D341Med (cell line): ENCODE data around the gene MGAT3.
"Not testable (repeated sequence)": the region's sequence is repeated elsewhere in the genome, so short reads cannot be mapped to it uniquely, and the experiment has no call there.

Source experiments
- DNase-seq: peaks from one replicate; pipeline ENCODE4 v3.0.0; 2012; ENCODE audit warnings: low spot score

The MGAT3 gene

DNA sequence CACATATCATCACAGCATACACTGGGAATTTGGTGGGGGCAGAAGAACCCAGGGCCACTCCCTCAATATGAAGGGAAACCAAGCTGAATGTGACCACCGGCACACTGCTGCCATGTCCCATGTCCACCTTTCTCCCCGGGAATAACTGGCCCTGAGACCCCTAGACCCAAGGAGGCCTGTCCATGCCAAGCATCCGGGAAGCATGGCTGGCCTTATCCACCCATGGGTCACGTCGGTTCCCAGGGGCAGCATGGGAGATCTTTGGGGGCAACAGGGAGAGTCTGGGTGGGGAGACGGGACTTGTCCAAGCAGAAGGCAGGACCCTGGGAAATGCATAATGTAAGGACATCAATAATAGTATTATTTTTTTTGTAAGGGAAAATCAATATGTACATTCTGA, 34.9 kb downstream of the MGAT3 start:
- DNase-seq = no peak

GRCh38 chr22:39492186-39492585, 35.4 kb downstream of the MGAT3 start:
- DNase-seq = no peak

- DNase-seq = no peak
These were observed 36.9 kb downstream of the MGAT3 start for GRCh38 chr22:39493759-39494158.

- no peak for DNase-seq
These were observed 37.8 kb downstream of the MGAT3 start for GRCh38 chr22:39494471-39495120.

GRCh38 chr22:39496131-39496838, 39.5 kb downstream of the MGAT3 start:
- peak; percentile 83 for DNase-seq

- DNase-seq = no peak
These were observed 40.6 kb downstream of the MGAT3 start for GRCh38 chr22:39497429-39497828.

GRCh38 chr22:39498368-39498767, 41.6 kb downstream of the MGAT3 start:
- no peak for DNase-seq

GRCh38 chr22:39498802-39499201, 42.0 kb downstream of the MGAT3 start:
- DNase-seq = no peak

DNA sequence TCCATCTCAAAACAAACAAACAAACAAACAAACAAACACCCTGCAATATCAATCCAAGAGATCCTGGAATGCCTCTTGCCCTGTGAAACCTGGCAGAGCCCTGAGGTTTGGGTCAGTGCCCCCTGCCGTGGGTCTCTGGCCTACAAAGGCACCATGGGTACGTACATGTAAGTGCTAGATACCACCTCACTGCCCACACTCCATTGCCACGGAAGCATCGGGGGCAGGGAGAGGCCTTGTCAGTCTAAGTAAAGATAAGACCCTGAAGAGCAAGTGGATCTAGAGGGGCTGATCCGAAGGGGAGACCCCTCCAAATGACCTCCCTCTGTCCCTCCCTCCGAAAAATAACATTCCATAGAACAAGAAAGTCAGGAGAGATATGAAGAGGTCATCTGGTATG, 43.3 kb downstream of the MGAT3 start:
- DNase-seq = no peak

GRCh38 chr22:39501644-39502108, 44.9 kb downstream of the MGAT3 start:
- no peak for DNase-seq

- DNase-seq = peak; percentile 96
These were observed 45.4 kb downstream of the MGAT3 start, which contains the start of gene MIEF1 for GRCh38 chr22:39502109-39502788. MIEF1 (plus strand) TSS chr22:39502290; CDS start chr22:39511295, 9,005 bp downstream.

DNA sequence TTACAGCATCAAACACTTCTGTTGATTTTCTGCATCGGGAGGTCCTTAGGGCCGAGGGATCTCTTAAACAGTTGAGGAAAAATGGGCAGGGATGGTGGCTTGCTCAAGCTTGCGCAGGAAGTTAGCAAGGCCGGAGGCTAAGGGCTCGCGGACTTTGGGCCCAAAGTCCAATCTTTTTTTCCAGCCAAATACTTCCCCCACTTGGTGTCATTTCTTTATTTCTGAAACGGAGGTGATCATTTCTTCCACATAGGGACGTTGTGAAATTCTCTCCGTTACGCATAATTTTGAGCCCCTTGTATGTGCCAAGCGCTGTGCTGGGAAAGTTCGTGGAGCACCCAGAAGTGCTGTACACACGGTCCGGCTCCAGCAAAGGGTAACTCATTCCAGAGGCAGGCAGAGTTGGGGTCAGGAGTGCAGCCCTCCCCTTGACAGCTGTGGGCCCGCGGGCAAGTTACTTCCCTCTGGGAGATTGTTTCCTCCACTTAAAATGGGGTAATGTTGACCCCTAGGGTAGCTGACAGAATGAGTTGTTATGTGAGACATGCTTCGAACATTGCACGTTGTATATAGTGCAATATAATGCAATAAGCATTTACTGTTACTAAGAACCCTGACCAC, 46.1 kb downstream of the MGAT3 start:
- no peak for DNase-seq

DNA sequence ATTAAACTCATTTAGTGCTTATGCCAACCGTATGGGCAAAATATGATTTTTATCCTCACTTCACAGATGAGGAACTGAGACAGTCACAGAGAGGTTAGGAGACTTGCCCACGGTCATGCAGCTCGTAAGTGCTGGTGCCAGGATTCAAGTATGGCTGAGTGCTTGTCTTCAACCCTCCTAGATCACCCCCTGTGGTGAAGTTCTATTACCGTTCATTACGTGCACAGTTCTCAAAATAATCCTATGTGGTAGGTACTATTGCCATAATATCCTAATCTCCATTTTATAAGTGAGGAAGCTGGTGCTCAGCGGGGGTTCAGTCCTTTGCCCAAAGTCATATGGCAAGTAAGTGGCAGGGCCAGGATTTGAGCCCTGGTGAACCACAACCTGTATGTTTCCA, 46.8 kb downstream of the MGAT3 start:
- DNase-seq = no peak

GRCh38 chr22:39504071-39504470, 47.3 kb downstream of the MGAT3 start:
- DNase-seq = no peak

DNA sequence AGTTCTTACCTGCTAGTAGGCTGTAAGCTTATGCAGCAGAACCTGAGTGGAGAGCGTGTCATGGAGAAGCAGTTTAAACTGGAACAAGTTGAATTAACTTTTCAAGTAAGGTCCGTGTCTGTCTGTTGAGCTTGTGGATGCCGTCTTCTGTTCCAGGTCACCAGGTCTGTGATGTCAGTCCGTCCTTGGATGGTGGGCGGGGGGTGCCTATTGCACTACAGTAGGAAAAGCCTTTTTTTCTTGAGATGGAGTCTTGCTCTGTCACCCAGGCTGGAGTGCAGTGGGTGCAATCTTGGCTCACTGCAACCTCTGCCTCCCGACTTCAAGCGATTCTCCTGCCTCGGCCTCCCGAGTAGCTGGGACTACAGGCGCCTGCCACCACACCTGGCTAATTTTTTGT, 50.2 kb downstream of the MGAT3 start:
- not testable (repeated sequence) for DNase-seq

GRCh38 chr22:39508393-39508792, 51.6 kb downstream of the MGAT3 start:
- no peak for DNase-seq

- DNase-seq = no peak
These were observed 53.8 kb downstream of the MGAT3 start for GRCh38 chr22:39510529-39511149.

DNA sequence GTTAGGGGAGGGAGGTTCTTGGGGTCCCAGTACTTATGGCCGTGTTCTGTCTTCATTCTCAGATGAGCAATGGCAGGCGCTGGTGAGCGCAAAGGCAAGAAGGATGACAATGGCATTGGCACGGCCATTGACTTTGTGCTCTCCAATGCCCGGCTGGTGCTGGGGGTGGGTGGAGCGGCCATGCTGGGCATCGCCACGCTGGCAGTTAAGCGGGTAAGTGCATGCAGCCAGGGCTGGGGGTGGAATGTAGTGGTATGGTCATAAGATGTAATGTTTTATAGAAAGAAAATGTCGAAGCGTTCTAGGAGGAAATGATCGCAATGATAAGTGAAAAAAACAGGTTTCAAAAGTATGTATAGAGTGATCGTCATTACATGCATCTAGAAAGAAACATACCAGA, 54.4 kb downstream of the MGAT3 start:
- no peak for DNase-seq

GRCh38 chr22:39512026-39512425, 55.2 kb downstream of the MGAT3 start:
- no peak for DNase-seq

- no peak for DNase-seq
These were observed 57.0 kb downstream of the MGAT3 start for GRCh38 chr22:39513791-39514190.

- DNase-seq = peak; percentile 68
These were observed 57.7 kb downstream of the MGAT3 start for GRCh38 chr22:39514373-39514973.
